Hair follicle dermal papilla cell (primary cell): ENCODE measurements around the gene TUG1. TPM values are rescaled to one million over a fixed set of nuclear protein-coding genes. Genes with fewer than 3 reads are reported as not detected.

Experiments
- small RNA-seq: library from RNA; depleted of rRNA; stranded (forward); fragments of <200 nt; gene quantifications from one replicate; pipeline ENCODE3, GENCODE V24; 2012
- total RNA-seq: library from RNA; depleted of rRNA; stranded (reverse); fragments of >200 nt; gene quantifications from 2 replicates; pipeline ENCODE4 v1.2.3, GENCODE V29; 2012

The TUG1 gene
- total RNA-seq: 66.3 and 86.3 TPM in 2 replicates

GRCh38 chr22:30968924-30969531 is at the start of gene TUG1:
Gene TUG1, plus strand, starts transcription at chr22:30969265.

GRCh38 chr22:30968015-30968923 is 796 bp upstream of the TUG1 start, which contains the start of gene MORC2:
Gene MORC2, minus strand, starts transcription at chr22:30968774. Its CDS starts 885 bp downstream, at chr22:30967889.

Small RNAs within 50 kb of the gene (small RNA-seq; reads per million reads assigned to genes)
- gene RF01892: not detected

Other genes starting within 250 kb of the TUG1 start
- 14.5 and 17.4 TPM in 2 replicates for gene MORC2, start 491 bp upstream of the TUG1 start, total RNA-seq
- gene SMTN, start 112.1 kb downstream of the TUG1 start, total RNA-seq: 87.0 and 89.6 TPM in 2 replicates
- gene SELENOM, start 138.3 kb downstream of the TUG1 start, total RNA-seq: 144 and 174 TPM in 2 replicates
- gene INPP5J, start 153.7 kb downstream of the TUG1 start, total RNA-seq: 0.24 TPM in 1 of 2 replicates, not detected in the other
- gene PLA2G3, start 171.2 kb downstream of the TUG1 start, total RNA-seq: not detected in 2 replicates
- 53.9 and 54.2 TPM in 2 replicates for gene RNF185, start 190.9 kb downstream of the TUG1 start, total RNA-seq
- 21.3 and 24.8 TPM in 2 replicates for gene LIMK2, start 243.0 kb downstream of the TUG1 start, total RNA-seq